GM06990 (cell line): Measurements from ENCODE around the gene HOXD12.
A peak's percentile ranks its signal among the peaks of the same experiment; 100 is the strongest.

Experiments
- DNase-seq: peaks from one replicate; pipeline ENCODE4 v3.0.0-alpha.2; 2011; ENCODE audit not compliant: insufficient read length; ENCODE audit errors: extremely low read depth
- H3K27me3 ChIP-seq: replicated peaks from 2 replicates; pipeline ENCODE4 v1.6.0; 2011; ENCODE audit warnings: low read length; ENCODE audit not compliant: control insufficient read depth, insufficient read depth
- H3K36me3 ChIP-seq: 2 replicates; pipeline ENCODE4 v1.5.1; 2011; ENCODE audit warnings: low read length; ENCODE audit not compliant: control insufficient read depth, insufficient read depth
- H3K4me3 ChIP-seq: replicated peaks from 2 replicates; pipeline ENCODE4 v1.5.1; 2011; ENCODE audit warnings: low read depth, mild to moderate bottlenecking, control low read depth, low read length
- TF ChIP-seq, protein P1 (sequence below): IDR thresholded peaks from 2 replicates; pipeline ENCODE4 v1.5.1; 2011; ENCODE audit warnings: low read length, control low read depth, mild to moderate bottlenecking, inconsistent platforms; ENCODE audit not compliant: insufficient read depth, poor library complexity, severe bottlenecking

HOXD12 gene

DNA sequence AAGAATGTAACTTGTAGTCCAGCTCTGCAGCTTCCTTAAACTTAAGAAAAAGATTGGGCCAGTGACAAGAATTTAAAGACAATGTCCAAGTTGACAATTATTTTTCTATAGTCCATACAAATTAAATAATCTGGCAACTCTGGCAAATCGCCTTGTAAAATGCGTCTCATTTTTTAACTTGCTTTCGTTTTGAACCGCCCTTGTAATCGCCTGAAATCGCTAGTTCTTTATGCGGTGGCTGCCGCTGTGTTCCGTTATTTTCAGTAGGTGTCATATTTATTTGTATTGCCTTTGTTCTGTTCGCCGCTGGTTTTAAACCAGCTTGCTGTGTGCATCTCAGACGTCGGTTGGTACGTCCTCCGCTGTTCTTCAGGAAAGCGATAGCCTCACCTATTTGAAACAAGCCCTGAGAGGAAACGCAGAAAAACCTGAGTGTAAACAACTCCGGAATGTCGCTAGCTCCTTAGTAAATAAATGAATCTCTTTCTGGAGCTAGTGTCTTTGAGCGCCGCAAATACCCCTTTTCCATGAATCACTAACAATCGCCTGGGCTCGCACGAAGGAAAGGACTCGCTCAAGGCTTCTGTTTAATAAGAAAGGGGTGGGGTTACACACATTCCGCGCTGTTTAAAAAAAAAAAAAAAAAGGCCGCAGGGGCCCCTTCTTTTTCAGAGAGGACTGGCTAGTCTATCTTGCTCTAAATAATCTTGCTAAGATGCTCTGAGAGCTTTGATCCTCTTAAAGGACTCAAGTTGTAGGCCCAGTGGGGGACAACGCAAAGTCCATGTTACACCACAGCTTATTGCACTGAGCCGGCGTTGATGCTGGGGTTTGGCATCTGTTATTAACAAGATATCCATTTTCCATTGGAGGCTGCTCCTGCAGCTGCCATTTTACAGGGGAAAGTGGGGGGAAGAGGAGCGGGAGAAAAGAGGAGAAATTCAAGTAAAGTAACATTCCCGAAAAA, 32.9 kb downstream of the HOXD12 start:
- H3K36me3 ChIP-seq: no peaks in the 10 kb centered on the region
- DNase-seq: no peak
- H3K27me3 ChIP-seq: no peaks in the 10 kb centered on the region
- TF ChIP-seq, protein P1, sequence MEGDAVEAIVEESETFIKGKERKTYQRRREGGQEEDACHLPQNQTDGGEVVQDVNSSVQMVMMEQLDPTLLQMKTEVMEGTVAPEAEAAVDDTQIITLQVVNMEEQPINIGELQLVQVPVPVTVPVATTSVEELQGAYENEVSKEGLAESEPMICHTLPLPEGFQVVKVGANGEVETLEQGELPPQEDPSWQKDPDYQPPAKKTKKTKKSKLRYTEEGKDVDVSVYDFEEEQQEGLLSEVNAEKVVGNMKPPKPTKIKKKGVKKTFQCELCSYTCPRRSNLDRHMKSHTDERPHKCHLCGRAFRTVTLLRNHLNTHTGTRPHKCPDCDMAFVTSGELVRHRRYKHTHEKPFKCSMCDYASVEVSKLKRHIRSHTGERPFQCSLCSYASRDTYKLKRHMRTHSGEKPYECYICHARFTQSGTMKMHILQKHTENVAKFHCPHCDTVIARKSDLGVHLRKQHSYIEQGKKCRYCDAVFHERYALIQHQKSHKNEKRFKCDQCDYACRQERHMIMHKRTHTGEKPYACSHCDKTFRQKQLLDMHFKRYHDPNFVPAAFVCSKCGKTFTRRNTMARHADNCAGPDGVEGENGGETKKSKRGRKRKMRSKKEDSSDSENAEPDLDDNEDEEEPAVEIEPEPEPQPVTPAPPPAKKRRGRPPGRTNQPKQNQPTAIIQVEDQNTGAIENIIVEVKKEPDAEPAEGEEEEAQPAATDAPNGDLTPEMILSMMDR: no peak
- H3K4me3 ChIP-seq: peak overlapping the region; percentile 47

DNA sequence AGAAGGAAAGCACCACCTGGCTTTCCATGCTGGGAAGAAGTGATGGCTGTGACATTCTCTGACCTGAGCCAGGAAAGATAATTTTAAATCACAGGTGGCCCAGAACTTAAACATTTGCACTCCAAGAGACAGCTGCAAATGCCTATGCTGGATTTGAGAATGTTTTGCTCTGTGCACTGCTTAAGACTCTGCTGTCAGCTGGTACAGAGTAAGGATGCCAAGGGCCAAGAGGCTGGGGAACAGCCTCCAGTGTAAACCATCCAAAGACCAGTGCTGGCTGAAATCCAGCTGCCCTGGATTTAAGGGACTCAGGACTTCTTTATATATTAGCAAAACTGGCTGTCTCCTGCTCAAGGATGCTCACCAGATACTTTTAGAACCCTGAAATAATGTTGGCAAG, 33.8 kb downstream of the HOXD12 start:
- no peaks in the 10 kb centered on the region for H3K27me3 ChIP-seq

DNA sequence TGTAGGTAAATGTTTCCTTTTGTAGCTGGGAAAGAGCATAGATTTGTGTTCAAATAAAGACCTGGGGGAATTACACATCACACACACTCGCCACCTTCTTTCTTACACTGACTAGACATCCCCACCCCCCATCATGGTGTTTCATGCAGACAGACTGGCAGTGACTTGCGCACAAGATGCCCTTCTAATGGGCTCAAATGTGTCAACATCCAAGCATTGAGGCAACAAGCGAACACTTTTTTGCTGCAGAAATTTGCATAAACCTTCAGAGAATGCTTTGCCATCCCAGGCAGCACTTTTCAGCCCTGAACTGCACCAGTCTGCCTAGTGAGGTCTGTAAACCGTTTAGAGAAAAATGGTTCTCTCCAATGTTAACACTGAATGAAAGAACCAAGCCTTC, 34.4 kb downstream of the HOXD12 start:
- Histone ChIP-seq H3K27me3 (no peaks in the 10 kb centered on the region), H3K36me3 (no peaks in the 10 kb centered on the region), H3K4me3 (no peak overlapping the region)
- TF ChIP-seq, protein P1: no peak
- no peak for DNase-seq

More for the DNA sequence above, 33.8 kb downstream of the HOXD12 start:
- Histone ChIP-seq H3K4me3 (no peak overlapping the region), H3K36me3 (no peaks in the 10 kb centered on the region)
- TF ChIP-seq, protein P1: no peak
- DNase-seq: no peak

DNA sequence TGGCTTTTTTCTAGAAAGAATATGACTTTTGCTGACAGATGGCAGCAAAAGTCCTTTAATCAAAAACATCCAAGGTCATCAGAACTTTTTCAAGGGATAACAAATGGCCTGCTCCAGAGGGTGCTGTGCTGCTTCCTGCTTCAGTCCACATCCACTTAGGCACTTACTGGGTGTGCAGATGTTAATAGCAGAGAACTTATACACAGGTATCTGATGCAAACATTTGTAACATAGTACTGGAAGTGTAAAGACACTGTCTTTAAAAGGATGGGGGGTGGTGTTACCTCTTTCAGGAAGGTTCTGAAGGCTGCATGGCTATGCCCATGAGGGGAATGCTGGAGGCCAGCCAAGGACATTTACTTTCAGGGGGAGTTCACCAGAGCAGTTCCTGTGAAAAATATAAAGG, 35.4 kb downstream of the HOXD12 start:
- Histone ChIP-seq H3K36me3 (no peaks in the 10 kb centered on the region), H3K4me3 (no peak overlapping the region), H3K27me3 (no peaks in the 10 kb centered on the region)
- TF ChIP-seq, protein P1: no peak
- no peak for DNase-seq

DNA sequence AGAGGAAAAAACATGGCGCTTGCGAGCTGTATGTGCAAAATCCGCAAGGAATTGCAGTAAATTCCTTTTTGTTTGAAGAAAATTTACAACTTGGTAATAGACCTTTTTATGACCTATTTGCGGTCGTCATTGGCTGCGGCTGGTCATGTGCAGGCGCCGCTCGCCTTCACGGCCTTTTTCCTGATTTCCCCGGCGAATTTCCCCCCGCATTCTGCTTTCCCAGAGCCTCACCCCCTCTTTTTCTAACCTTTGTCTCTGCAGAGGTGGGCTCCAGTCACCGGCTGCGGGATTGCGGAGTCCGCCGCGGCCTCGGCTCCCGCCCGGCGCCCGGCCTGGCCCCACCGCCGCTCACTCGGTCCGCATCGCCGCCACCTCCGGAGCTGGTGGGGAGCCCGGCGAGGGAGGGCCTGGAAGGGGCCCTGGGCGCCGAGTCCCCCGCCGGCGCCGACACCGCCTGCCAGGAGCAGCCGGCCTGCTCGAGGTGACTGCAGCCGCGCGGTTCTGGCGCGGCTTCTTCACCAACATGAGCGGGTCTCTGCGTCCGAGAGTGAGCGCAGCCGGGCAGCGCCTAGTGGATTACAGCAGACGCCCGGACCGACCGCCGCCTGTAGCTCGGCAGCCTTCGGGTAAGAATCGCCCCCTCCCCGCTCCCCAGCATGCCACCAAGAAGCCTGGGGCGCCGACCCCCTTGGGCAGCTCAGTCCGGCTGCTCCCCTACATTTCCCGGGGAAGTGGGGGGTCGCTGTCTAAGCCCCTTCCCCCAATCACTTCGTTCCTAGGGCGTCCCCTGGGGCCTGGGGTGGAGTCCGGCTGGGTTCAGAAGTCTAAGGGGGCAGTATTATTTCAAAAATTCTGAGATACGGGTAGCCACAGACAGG, 37.0 kb downstream of the HOXD12 start:
- Histone ChIP-seq H3K4me3 (no peak overlapping the region), H3K27me3 (no peaks in the 10 kb centered on the region), H3K36me3 (no peaks in the 10 kb centered on the region)
- TF ChIP-seq, protein P1: no peak
- no peak for DNase-seq
